Activated CD4-positive, alpha-beta T cell treated with anti-CD3 and anti-CD28 coated beads for 1 hour (primary cell): ENCODE data around the gene URB2.

ENCODE experiments used
- DNase-seq: peaks from one replicate; pipeline ENCODE4 v3.0.0-alpha.2; 2020

URB2 gene

GRCh38 chr1:229650045-229650444 lies 24.0 kb downstream of the URB2 start:
- no peak for DNase-seq

- no peak for DNase-seq
Measured at GRCh38 chr1:229651546-229651945, 25.5 kb downstream of the URB2 start.

- no peak for DNase-seq
Measured at GRCh38 chr1:229653420-229653819, 27.4 kb downstream of the URB2 start.

- DNase-seq = no peak
Measured at GRCh38 chr1:229655781-229656180, 29.7 kb downstream of the URB2 start.

- no peak for DNase-seq
Measured at GRCh38 chr1:229657993-229658755, 32.1 kb downstream of the URB2 start.

- DNase-seq = peak; percentile 60
Measured at GRCh38 chr1:229661022-229661877, 35.2 kb downstream of the URB2 start.

- DNase-seq = no peak
Measured at GRCh38 chr1:229661897-229662296, 35.9 kb downstream of the URB2 start.

GRCh38 chr1:229664133-229664689 lies 38.2 kb downstream of the URB2 start:
- peak; percentile 63 for DNase-seq

GRCh38 chr1:229665912-229666558 lies 40.0 kb downstream of the URB2 start:
- no peak for DNase-seq

- no peak for DNase-seq
Measured at GRCh38 chr1:229666585-229666984, 40.5 kb downstream of the URB2 start.

GRCh38 chr1:229669333-229669732 lies 43.3 kb downstream of the URB2 start:
- no peak for DNase-seq

- no peak for DNase-seq
Measured at GRCh38 chr1:229671310-229671709, 45.3 kb downstream of the URB2 start.

GRCh38 chr1:229672246-229672645 lies 46.2 kb downstream of the URB2 start:
- DNase-seq = no peak

GRCh38 chr1:229674042-229674441 lies 48.0 kb downstream of the URB2 start:
- DNase-seq = no peak

GRCh38 chr1:229675396-229675795 lies 49.3 kb downstream of the URB2 start:
- no peak for DNase-seq

GRCh38 chr1:229685149-229685548 lies 59.1 kb downstream of the URB2 start:
- no peak for DNase-seq

- no peak for DNase-seq
Measured at GRCh38 chr1:229689273-229689672, 63.2 kb downstream of the URB2 start.

GRCh38 chr1:229689904-229690303 lies 63.9 kb downstream of the URB2 start:
- DNase-seq = no peak

- DNase-seq = no peak
Measured at GRCh38 chr1:229690662-229691061, 64.6 kb downstream of the URB2 start.

GRCh38 chr1:229691362-229691761 lies 65.3 kb downstream of the URB2 start:
- DNase-seq = no peak

GRCh38 chr1:229693129-229693900 lies 67.3 kb downstream of the URB2 start:
- DNase-seq = no peak

GRCh38 chr1:229694053-229694693 lies 68.1 kb downstream of the URB2 start:
- no peak for DNase-seq
